Right renal cortex interstitium (tissue), 3 donors: ENCODE measurements around the gene POLDIP3. TPM values are rescaled to one million over a fixed set of nuclear protein-coding genes. Genes with fewer than 3 reads are reported as not detected.
"Not testable (repeated sequence)": the region's sequence is repeated elsewhere in the genome, so short reads cannot be mapped to it uniquely, and the experiment has no call there.

Experiments
- DNase-seq, 3 donors: peaks; one replicate each; pipeline ENCODE4 v3.0.0-alpha.2; 2013; ENCODE audit warnings: low read depth in 3 of 3, low spot score in 2 of 3
- polyA plus RNA-seq, 3 donors: library from polyadenylated mRNA; unstranded; fragments of 120-200 nt; gene quantifications; one replicate each; pipeline ENCODE4 v1.2.1, GENCODE V29; 2013; ENCODE audit not compliant: insufficient read length in 3 of 3

Gene POLDIP3
- polyA plus RNA-seq, 3 donors: 122 to 125 (median 122) TPM

GRCh38 chr22:42562279-42562678 lies 52.4 kb downstream of the POLDIP3 start:
- DNase-seq: no peak

- DNase-seq: no peak
These were observed 52.8 kb downstream of the POLDIP3 start for GRCh38 chr22:42561856-42562255.

- DNase-seq: no peak
These were observed 53.9 kb downstream of the POLDIP3 start for GRCh38 chr22:42560781-42561180.

- DNase-seq: no peak
These were observed 54.3 kb downstream of the POLDIP3 start for GRCh38 chr22:42560381-42560780.

GRCh38 chr22:42553475-42554361 lies 61.0 kb downstream of the POLDIP3 start, which contains the start of gene SERHL2:
Gene SERHL2, plus strand, starts transcription at chr22:42553956. Its CDS starts 65 bp downstream, at chr22:42554021.
- peak in 1 of 3 donors; percentile 58 for DNase-seq

- not testable (repeated sequence) for DNase-seq
These were observed 62.4 kb downstream of the POLDIP3 start for GRCh38 chr22:42552294-42552647.

- no peak for DNase-seq
These were observed 65.2 kb downstream of the POLDIP3 start for GRCh38 chr22:42549331-42550060.

- no peak for DNase-seq
These were observed 65.9 kb downstream of the POLDIP3 start for GRCh38 chr22:42548597-42549330.

GRCh38 chr22:42548126-42548525 lies 66.6 kb downstream of the POLDIP3 start:
- not testable (repeated sequence) for DNase-seq

GRCh38 chr22:42547562-42547961 lies 67.1 kb downstream of the POLDIP3 start:
- DNase-seq: no peak

GRCh38 chr22:42544686-42545085 lies 70.0 kb downstream of the POLDIP3 start:
- no peak for DNase-seq

- DNase-seq: not testable (repeated sequence)
These were observed 75.4 kb downstream of the POLDIP3 start for GRCh38 chr22:42539236-42539771.

- DNase-seq: not testable (repeated sequence)
These were observed 77.4 kb downstream of the POLDIP3 start for GRCh38 chr22:42537199-42537831.

GRCh38 chr22:42536634-42537033 lies 78.0 kb downstream of the POLDIP3 start:
- not testable (repeated sequence) for DNase-seq

- no peak for DNase-seq
These were observed 78.5 kb downstream of the POLDIP3 start for GRCh38 chr22:42536166-42536565.

GRCh38 chr22:42535082-42535731 lies 79.5 kb downstream of the POLDIP3 start:
- not testable (repeated sequence) for DNase-seq
